ENCODE results near the gene YIPF5.

Gene YIPF5

GRCh38 chr5:144139586-144139985, 30.9 kb downstream of the YIPF5 start:
- Histone ChIP-seq H3K36me3 (ENCODE audit: insufficient read depth, low read length) (no peaks in the 10 kb centered on the region), H3K27me3 (ENCODE audit: control insufficient read depth, insufficient read depth, low read length) (no peaks in the 10 kb centered on the region), H3K4me1 (ENCODE audit: control insufficient read depth, insufficient read depth, low read length) (peaks cover 22% of the 10 kb centered on the region), H3K9ac (ENCODE audit: low read depth, low read length) (no peak overlapping the region), H3K4me2 (ENCODE audit: low read length) (no peak overlapping the region), H3K4me3 (ENCODE audit: low read length) (no peak overlapping the region), H3K9me3 (replicated peaks; ENCODE audit: low read length) (no peaks in the 10 kb centered on the region)

DNA sequence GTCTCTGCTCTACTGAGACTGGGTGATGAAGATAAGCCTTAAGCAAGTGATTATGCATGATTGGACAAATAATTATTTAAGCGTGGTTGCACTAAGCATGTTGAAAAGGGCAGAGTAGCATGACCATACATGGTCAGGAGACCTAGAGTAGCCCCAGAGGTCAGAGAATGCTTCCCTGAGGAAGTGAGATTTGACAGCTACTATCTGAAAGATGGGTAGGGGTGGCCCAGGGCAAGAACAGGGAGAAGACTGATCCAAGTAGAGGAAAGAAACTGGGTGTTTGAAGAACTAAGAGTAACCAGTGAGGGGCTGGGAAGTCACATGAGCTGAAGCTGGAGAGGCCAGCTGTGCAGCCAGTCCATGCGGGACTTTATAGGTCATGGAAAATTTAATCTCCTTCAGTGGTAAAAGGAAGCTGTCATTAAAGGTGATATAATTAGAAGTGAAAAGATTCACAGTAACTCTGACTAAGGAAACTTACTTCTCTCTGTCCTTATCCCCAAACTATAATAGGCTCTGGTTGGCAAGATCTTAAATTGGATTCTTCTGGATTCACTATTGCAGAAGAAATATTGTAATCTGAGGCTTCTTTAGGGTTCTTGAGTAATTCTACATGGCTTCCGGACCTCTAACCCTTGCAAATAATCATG, 35.2 kb downstream of the YIPF5 start:
- no peaks in the 10 kb centered on the region for H3K9me3 ChIP-seq (replicated peaks; ENCODE audit: low read length)
- H3K4me3 ChIP-seq (ENCODE audit: low read length) = no peak overlapping the region
- H3K36me3 ChIP-seq (ENCODE audit: insufficient read depth, low read length) = no peaks in the 10 kb centered on the region
- peaks cover 10% of the 10 kb centered on the region for H3K4me1 ChIP-seq (ENCODE audit: control insufficient read depth, insufficient read depth, low read length)
- H3K4me2 ChIP-seq (ENCODE audit: low read length) = no peak overlapping the region
- no peaks in the 10 kb centered on the region for H3K27me3 ChIP-seq (ENCODE audit: control insufficient read depth, insufficient read depth, low read length)
- no peak overlapping the region for H3K9ac ChIP-seq (ENCODE audit: low read depth, low read length)

DNA sequence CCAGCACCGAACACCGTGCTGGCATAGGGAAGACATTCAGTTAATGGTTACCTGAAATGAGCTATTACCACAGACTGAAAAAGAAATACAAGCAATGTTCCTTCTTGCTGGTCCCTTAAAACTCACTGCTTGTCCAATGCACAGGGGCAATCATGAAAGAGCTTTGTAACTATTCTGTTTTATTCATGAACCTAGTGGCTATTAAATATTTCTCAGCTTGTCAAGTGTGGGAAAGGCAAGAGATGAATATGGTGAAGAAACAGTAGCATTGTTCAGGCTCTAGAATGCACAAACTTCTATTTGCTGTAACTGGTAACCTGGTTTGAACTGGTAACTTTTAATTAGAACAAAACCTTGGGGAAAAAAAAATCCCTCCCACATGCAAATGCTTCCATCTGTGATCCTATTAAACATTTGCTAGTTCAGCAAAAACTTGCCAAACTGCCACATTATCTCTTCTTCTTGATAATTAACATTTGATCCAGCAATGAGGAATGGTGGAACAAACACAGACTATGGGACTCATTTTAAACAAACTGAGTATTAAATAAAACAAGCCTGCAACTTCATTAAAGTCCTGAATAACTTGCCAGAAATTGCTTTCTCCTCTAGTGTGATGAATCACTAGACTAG, 36.1 kb downstream of the YIPF5 start:
- no peaks in the 10 kb centered on the region for H3K9me3 ChIP-seq (replicated peaks; ENCODE audit: low read length)
- no peaks in the 10 kb centered on the region for H3K36me3 ChIP-seq (ENCODE audit: insufficient read depth, low read length)
- no peaks in the 10 kb centered on the region for H3K27me3 ChIP-seq (ENCODE audit: control insufficient read depth, insufficient read depth, low read length)
- no peak overlapping the region for H3K4me2 ChIP-seq (ENCODE audit: low read length)
- no peak overlapping the region for H3K4me3 ChIP-seq (ENCODE audit: low read length)
- peaks cover 3% of the 10 kb centered on the region for H3K4me1 ChIP-seq (ENCODE audit: control insufficient read depth, insufficient read depth, low read length)
- no peak overlapping the region for H3K9ac ChIP-seq (ENCODE audit: low read depth, low read length)

DNA sequence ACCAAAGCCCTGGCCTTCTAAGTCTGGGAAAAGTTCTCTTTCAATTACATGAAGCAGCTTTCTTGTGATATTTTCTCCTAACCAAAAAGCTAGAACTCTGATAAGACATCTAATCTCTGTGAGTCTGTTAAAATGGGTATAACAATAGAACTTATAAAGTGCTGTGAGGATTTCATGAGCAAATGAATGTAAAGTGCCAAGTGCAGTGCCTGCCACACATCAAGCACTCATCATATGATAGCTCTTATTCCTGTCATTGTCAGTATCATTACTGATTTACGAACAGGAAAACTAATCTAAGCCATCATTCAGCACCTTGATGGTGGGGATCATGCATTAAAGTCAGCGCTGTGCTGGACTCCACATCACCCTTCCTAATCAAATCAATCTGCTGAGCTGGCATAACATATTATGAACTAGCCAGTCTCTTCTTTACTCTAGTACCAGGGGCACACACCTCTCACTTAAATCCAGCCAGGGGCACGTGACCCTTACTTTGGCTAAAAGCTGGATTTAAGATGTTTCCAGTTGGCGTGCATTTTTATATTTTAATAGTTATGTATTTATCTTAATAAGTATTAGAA, 37.3 kb downstream of the YIPF5 start:
- Histone ChIP-seq H3K27me3 (ENCODE audit: control insufficient read depth, insufficient read depth, low read length) (no peaks in the 10 kb centered on the region), H3K4me2 (ENCODE audit: low read length) (no peak overlapping the region), H3K4me3 (ENCODE audit: low read length) (no peak overlapping the region), H3K4me1 (ENCODE audit: control insufficient read depth, insufficient read depth, low read length) (no peaks in the 10 kb centered on the region), H3K9me3 (replicated peaks; ENCODE audit: low read length) (no peaks in the 10 kb centered on the region), H3K36me3 (ENCODE audit: insufficient read depth, low read length) (no peaks in the 10 kb centered on the region), H3K9ac (ENCODE audit: low read depth, low read length) (no peak overlapping the region)

DNA sequence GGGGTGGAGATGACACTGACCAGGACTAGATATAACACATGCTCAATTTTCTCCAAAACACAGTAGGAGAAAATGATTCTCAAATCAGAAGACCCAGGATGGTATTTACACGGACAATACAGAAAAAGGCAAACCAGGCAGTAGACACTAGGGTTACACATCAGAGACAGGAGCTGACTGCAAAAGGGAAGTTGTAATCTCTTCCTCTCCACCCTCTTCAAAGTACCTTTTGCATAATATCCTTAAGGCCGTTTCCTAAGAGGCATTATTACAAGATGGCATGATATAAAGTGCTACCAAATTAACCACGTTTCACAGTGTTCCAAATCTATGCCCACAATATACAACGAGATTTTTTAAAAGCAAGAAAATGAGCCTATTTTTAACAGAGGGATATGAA, 39.2 kb downstream of the YIPF5 start:
- Histone ChIP-seq H3K4me2 (ENCODE audit: low read length) (no peak overlapping the region), H3K9ac (ENCODE audit: low read depth, low read length) (no peak overlapping the region), H3K27me3 (ENCODE audit: control insufficient read depth, insufficient read depth, low read length) (no peaks in the 10 kb centered on the region), H3K36me3 (ENCODE audit: insufficient read depth, low read length) (no peaks in the 10 kb centered on the region), H3K4me3 (ENCODE audit: low read length) (no peak overlapping the region), H3K4me1 (ENCODE audit: control insufficient read depth, insufficient read depth, low read length) (no peaks in the 10 kb centered on the region), H3K9me3 (replicated peaks; ENCODE audit: low read length) (no peaks in the 10 kb centered on the region)

DNA sequence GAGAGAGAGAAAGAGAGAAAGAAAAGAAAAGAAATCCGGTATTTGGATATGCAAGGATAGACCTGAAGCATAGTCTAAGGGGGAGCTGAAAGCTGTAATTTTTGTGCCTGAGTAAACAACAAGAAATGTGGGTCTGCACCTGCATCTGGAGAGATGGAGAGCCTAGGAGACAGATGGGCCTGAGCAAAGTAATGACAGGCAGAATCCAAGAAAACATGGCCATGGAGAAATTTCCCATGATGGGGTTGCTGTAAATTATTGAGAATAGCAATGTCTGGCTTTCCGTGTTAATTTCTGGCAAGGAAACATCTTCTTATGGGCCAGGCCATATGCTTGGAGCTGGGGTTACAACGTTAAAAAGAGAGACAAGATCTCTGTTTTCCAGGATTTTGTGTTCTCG, 40.2 kb downstream of the YIPF5 start:
- no peak overlapping the region for H3K9ac ChIP-seq (ENCODE audit: low read depth, low read length)
- H3K9me3 ChIP-seq (replicated peaks; ENCODE audit: low read length) = no peaks in the 10 kb centered on the region
- no peaks in the 10 kb centered on the region for H3K36me3 ChIP-seq (ENCODE audit: insufficient read depth, low read length)
- no peak overlapping the region for H3K4me3 ChIP-seq (ENCODE audit: low read length)
- H3K4me2 ChIP-seq (ENCODE audit: low read length) = no peak overlapping the region
- H3K4me1 ChIP-seq (ENCODE audit: control insufficient read depth, insufficient read depth, low read length) = peaks cover 2% of the 10 kb centered on the region
- H3K27me3 ChIP-seq (ENCODE audit: control insufficient read depth, insufficient read depth, low read length) = no peaks in the 10 kb centered on the region

DNA sequence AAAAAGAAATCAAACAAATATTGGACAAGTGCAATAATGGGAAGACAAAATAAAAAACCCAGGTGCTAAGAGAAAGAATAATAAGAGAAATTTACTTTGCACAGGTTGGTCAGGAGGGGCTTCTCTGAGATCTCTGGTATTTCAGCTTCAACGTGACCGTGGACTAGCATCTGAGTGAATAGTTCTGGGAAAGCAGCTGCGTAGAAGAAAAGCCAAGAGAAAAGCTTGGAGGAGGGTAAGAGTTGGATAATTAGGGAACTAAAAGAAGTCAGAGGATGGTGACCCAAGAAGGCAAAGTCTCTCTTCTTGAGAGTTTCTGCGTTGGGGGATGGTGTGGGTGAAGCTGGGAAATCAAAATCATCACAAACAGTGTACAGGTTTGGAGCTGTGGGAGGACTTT, 41.6 kb downstream of the YIPF5 start:
- no peak overlapping the region for H3K4me2 ChIP-seq (ENCODE audit: low read length)
- no peaks in the 10 kb centered on the region for H3K36me3 ChIP-seq (ENCODE audit: insufficient read depth, low read length)
- H3K9ac ChIP-seq (ENCODE audit: low read depth, low read length) = no peak overlapping the region
- H3K9me3 ChIP-seq (replicated peaks; ENCODE audit: low read length) = no peaks in the 10 kb centered on the region
- peaks cover 9% of the 10 kb centered on the region for H3K4me1 ChIP-seq (ENCODE audit: control insufficient read depth, insufficient read depth, low read length)
- no peaks in the 10 kb centered on the region for H3K27me3 ChIP-seq (ENCODE audit: control insufficient read depth, insufficient read depth, low read length)
- no peak overlapping the region for H3K4me3 ChIP-seq (ENCODE audit: low read length)

DNA sequence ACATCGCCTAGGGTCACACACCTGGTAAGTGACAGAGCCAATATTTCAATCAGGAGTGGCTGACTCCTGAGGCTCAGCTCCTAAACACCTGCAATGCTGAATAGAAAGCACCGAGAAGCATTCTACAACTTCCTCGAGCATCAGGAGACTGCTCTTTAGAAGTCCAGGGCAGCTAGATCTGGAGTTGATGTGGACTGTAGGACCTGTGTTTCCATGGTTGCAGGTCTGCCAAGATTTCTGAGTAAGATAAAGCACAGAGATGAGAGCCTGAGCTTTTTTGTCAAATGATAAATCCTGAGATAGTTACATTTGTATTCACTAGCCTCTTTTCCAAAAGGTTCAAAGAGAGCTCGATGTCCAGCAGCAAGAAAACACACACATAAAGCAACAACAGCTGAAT, 43.8 kb downstream of the YIPF5 start:
- H3K4me1 ChIP-seq (ENCODE audit: control insufficient read depth, insufficient read depth, low read length) = peaks cover 17% of the 10 kb centered on the region
- H3K9me3 ChIP-seq (replicated peaks; ENCODE audit: low read length) = no peaks in the 10 kb centered on the region
- H3K4me2 ChIP-seq (ENCODE audit: low read length) = no peak overlapping the region
- no peak overlapping the region for H3K9ac ChIP-seq (ENCODE audit: low read depth, low read length)
- H3K36me3 ChIP-seq (ENCODE audit: insufficient read depth, low read length) = no peaks in the 10 kb centered on the region
- no peaks in the 10 kb centered on the region for H3K27me3 ChIP-seq (ENCODE audit: control insufficient read depth, insufficient read depth, low read length)
- no peak overlapping the region for H3K4me3 ChIP-seq (ENCODE audit: low read length)

DNA sequence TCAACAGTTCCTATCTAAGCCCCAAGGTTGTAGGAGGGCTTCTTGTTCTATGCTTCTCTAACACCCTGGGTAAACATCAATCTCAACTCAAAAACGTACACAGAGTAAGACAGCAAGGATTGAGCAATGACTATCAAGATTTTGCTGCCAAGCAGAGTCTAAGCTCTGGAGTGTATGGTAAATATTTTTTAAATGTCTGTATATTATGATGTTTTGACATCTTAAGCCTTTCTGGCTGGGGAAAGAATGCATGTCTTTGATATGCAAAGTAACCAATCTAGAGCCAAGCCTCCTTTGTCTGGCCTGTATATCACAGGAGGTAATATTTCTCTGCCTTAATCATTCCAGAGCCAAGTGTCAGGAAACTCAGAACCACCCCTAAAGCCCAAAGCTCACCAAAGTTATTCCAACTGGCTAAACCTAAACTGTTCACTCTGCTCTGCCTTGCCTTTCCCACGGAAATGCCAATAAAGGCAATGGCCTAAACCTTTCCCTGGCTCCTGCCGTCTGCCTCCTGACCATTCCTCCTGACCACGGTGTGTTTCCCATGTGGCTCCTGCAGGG, 45.2 kb downstream of the YIPF5 start:
- Histone ChIP-seq H3K4me3 (ENCODE audit: low read length) (no peak overlapping the region), H3K9me3 (replicated peaks; ENCODE audit: low read length) (no peaks in the 10 kb centered on the region), H3K4me1 (ENCODE audit: control insufficient read depth, insufficient read depth, low read length) (peaks cover 21% of the 10 kb centered on the region), H3K4me2 (ENCODE audit: low read length) (no peak overlapping the region), H3K9ac (ENCODE audit: low read depth, low read length) (no peak overlapping the region), H3K36me3 (ENCODE audit: insufficient read depth, low read length) (no peaks in the 10 kb centered on the region), H3K27me3 (ENCODE audit: control insufficient read depth, insufficient read depth, low read length) (no peaks in the 10 kb centered on the region)

DNA sequence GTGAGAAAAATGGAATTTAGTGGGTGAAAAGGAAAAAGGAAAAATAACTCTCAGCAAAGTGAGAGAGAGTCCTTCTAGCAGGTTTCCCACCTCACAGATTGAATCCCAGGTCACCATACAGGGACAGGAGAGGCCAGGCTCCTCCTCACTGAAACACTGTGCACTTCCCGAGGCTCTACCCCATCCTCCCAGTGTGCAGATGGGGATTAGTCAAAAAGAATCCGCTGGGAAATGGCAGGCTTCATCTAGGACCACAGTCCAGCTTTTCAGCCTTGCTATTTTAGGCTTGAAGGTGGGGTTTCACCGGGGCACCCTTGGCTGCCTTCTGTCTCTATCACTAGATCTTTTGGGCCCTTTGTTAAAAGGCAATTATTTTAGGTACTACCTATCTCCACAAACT, 47.8 kb downstream of the YIPF5 start:
- Histone ChIP-seq H3K4me3 (ENCODE audit: low read length) (no peak overlapping the region), H3K4me2 (ENCODE audit: low read length) (no peak overlapping the region), H3K9me3 (replicated peaks; ENCODE audit: low read length) (no peaks in the 10 kb centered on the region), H3K36me3 (ENCODE audit: insufficient read depth, low read length) (no peaks in the 10 kb centered on the region), H3K9ac (ENCODE audit: low read depth, low read length) (no peak overlapping the region), H3K4me1 (ENCODE audit: control insufficient read depth, insufficient read depth, low read length) (peaks cover 21% of the 10 kb centered on the region), H3K27me3 (ENCODE audit: control insufficient read depth, insufficient read depth, low read length) (no peaks in the 10 kb centered on the region)

- H3K9me3 ChIP-seq (replicated peaks; ENCODE audit: low read length) = no peaks in the 10 kb centered on the region
- no peak overlapping the region for H3K4me2 ChIP-seq (ENCODE audit: low read length)
- H3K9ac ChIP-seq (ENCODE audit: low read depth, low read length) = no peak overlapping the region
- no peaks in the 10 kb centered on the region for H3K27me3 ChIP-seq (ENCODE audit: control insufficient read depth, insufficient read depth, low read length)
- peaks cover 21% of the 10 kb centered on the region for H3K4me1 ChIP-seq (ENCODE audit: control insufficient read depth, insufficient read depth, low read length)
- H3K4me3 ChIP-seq (ENCODE audit: low read length) = no peak overlapping the region
- H3K36me3 ChIP-seq (ENCODE audit: insufficient read depth, low read length) = no peaks in the 10 kb centered on the region
These were observed 48.4 kb downstream of the YIPF5 start for GRCh38 chr5:144122081-144122480.

DNA sequence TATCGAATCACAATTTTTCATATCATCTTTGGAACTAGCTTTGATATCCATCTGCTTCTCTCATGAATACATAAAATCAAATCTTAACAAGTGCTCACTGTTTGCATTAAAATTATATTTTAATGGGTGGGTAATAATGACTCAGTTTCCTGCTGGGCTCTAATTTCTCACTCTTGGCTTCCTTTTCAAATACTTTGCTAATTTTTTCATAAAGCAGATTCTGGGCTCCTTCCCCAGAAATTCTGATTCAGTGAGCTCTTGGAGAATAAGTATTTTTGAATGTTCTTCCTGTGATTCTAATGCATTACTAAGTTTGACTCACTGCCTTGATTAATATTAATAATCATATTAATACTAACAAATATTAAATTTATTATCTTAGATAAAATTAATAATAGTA, 48.9 kb downstream of the YIPF5 start:
- Histone ChIP-seq H3K9ac (ENCODE audit: low read depth, low read length) (no peak overlapping the region), H3K4me1 (ENCODE audit: control insufficient read depth, insufficient read depth, low read length) (peaks cover 21% of the 10 kb centered on the region), H3K36me3 (ENCODE audit: insufficient read depth, low read length) (no peaks in the 10 kb centered on the region), H3K4me2 (ENCODE audit: low read length) (no peak overlapping the region), H3K9me3 (replicated peaks; ENCODE audit: low read length) (no peaks in the 10 kb centered on the region), H3K4me3 (ENCODE audit: low read length) (no peak overlapping the region), H3K27me3 (ENCODE audit: control insufficient read depth, insufficient read depth, low read length) (no peaks in the 10 kb centered on the region)
